HCT116 (cell line): ENCODE measurements around the gene SRP54.

Experiments
- CEBPB ChIP-seq: IDR thresholded peaks from 2 replicates; pipeline ENCODE4 v1.6.1; 2012; ENCODE audit warnings: low read depth
- CTCF ChIP-seq, 3 experiments: fragments of 200-600 bp in 1 of 3; sonication (generic) in 1 of 3; IDR thresholded peaks in 2 of 3; conservative IDR thresholded peaks in 1 of 3; 2 replicates each; pipeline ENCODE4 v1.5.1; 2012 to 2017; ENCODE audit warnings: low read depth in 2 of 3, low read length in 2 of 3, antibody characterized with exemption in 1 of 3, borderline replicate concordance in 1 of 3, control low read depth in 1 of 3, mild to moderate bottlenecking in 1 of 3, mixed read lengths in 1 of 3, mixed run types in 1 of 3, moderate library complexity in 1 of 3; ENCODE audit not compliant: insufficient read depth in 1 of 3
- EGR1 ChIP-seq: IDR thresholded peaks from 2 replicates; pipeline ENCODE4 v1.6.1; 2012; ENCODE audit warnings: low read depth
- POLR2A ChIP-seq: IDR thresholded peaks from 2 replicates; pipeline ENCODE4 v1.7.0; 2011; ENCODE audit warnings: borderline replicate concordance; ENCODE audit not compliant: insufficient read depth, insufficient read length; ENCODE audit errors: extremely low read depth
- POLR2AphosphoS5 ChIP-seq: IDR thresholded peaks from 2 replicates; pipeline ENCODE4 v1.6.1; 2011; ENCODE audit warnings: mild to moderate bottlenecking, low read depth, low read length, moderate library complexity
- YY1 ChIP-seq: IDR thresholded peaks from 2 replicates; pipeline ENCODE4 v1.6.1; 2011; ENCODE audit warnings: low read length, low read depth, moderate library complexity, mild to moderate bottlenecking; ENCODE audit not compliant: insufficient replicate concordance; ENCODE audit errors: extremely low read depth

- no peak for TF ChIP-seq CTCF (IDR thresholded peaks at IDR 0.05 in 2 of 3, conservative IDR thresholded peaks at IDR 0.05 in 1 of 3; ENCODE audit: borderline replicate concordance in 1 of 3, insufficient read depth in 1 of 3, low read depth in 2 of 3, low read length in 2 of 3)
- peak; percentile 88 for TF ChIP-seq POLR2A
- peak; percentile 90 for TF ChIP-seq POLR2AphosphoS5
- TF ChIP-seq EGR1, result no peak
- TF ChIP-seq YY1, result no peak
- TF ChIP-seq CEBPB, result no peak
Observed at GRCh38 chr14:35046048-35046750, 63.4 kb downstream of the SRP54 start, which contains the start of gene FAM177A1.
